SK-N-SH (cell line): ENCODE results near the gene PAEP.

ENCODE experiments used
- CTCF ChIP-seq: fragments of 200-600 bp; sonication (generic); IDR thresholded peaks from 2 replicates; pipeline ENCODE4 v1.6.1; 2017; ENCODE audit warnings: antibody characterized with exemption, mild to moderate bottlenecking, moderate library complexity
- ELF1 ChIP-seq: IDR thresholded peaks from 2 replicates; pipeline ENCODE4 v1.4.0; 2012
- EP300 ChIP-seq, 2 experiments: IDR thresholded peaks; 2 replicates each; pipeline versions ENCODE4 v1.4.0 to v1.6.1; 2012; ENCODE audit warnings: borderline replicate concordance in 1 of 2, low read depth in 1 of 2, low read length in 1 of 2
- EZH2phosphoT487 ChIP-seq: fragments of 200-600 bp; sonication (generic); IDR thresholded peaks from 2 replicates; pipeline ENCODE4 v1.6.1; 2017; ENCODE audit warnings: low read depth, mixed run types, mild to moderate bottlenecking, antibody characterized with exemption, moderate library complexity, borderline replicate concordance
- FOXJ3 ChIP-seq: sonication (generic); formaldehyde crosslinking; IDR thresholded peaks from 2 replicates; pipeline ENCODE4 v1.5.1; 2020; ENCODE audit warnings: mild to moderate bottlenecking, missing genetic modification reagents
- MAX ChIP-seq: IDR thresholded peaks from 2 replicates; pipeline ENCODE4 v1.4.0; 2012; ENCODE audit warnings: low read depth
- MEF2A ChIP-seq: IDR thresholded peaks from 2 replicates; pipeline ENCODE4 v1.4.0; 2012; ENCODE audit warnings: low read depth, borderline replicate concordance
- PBX3 ChIP-seq: IDR thresholded peaks from 2 replicates; pipeline ENCODE4; 2012
- POLR2AphosphoS5 ChIP-seq: IDR thresholded peaks from 2 replicates; pipeline ENCODE4 v1.6.1; 2012; ENCODE audit warnings: low read depth, low read length
- REST ChIP-seq: IDR thresholded peaks from 2 replicates; pipeline ENCODE4 v1.6.1; 2012; ENCODE audit warnings: mild to moderate bottlenecking, low read depth, low read length, moderate library complexity
- RFX5 ChIP-seq: IDR thresholded peaks from 2 replicates; pipeline ENCODE4 v1.6.1; 2012; ENCODE audit warnings: mild to moderate bottlenecking, improper control_type of control experiment, low read length
- SIN3A ChIP-seq: IDR thresholded peaks from 2 replicates; pipeline ENCODE4 v1.6.1; 2012; ENCODE audit warnings: low read depth, mild to moderate bottlenecking, low read length, moderate library complexity, borderline replicate concordance
- SMC3 ChIP-seq: IDR thresholded peaks from 2 replicates; pipeline ENCODE4 v1.6.1; 2012; ENCODE audit warnings: low read depth, low read length, improper control_type of control experiment
- USF2 ChIP-seq: fragments of 150-350 bp; IDR thresholded peaks from 2 replicates; pipeline ENCODE4 v1.6.1; 2017; ENCODE audit warnings: antibody characterized with exemption, low read length, low read depth, borderline replicate concordance

- no peak for TF ChIP-seq MAX
- TF ChIP-seq CTCF = no peak
- no peak for TF ChIP-seq POLR2AphosphoS5
- no peak for TF ChIP-seq SMC3
- no peak for TF ChIP-seq ELF1
- TF ChIP-seq EP300 (IDR thresholded peaks at IDR 0.05; ENCODE audit: borderline replicate concordance in 1 of 2, low read depth in 1 of 2, low read length in 1 of 2) = no peak
- TF ChIP-seq FOXJ3 = no peak
- no peak for TF ChIP-seq SIN3A
- no peak for TF ChIP-seq PBX3
- TF ChIP-seq MEF2A = no peak
- TF ChIP-seq RFX5 = no peak
- TF ChIP-seq REST = no peak
- no peak for TF ChIP-seq USF2
- no peak for TF ChIP-seq EZH2phosphoT487
These were observed 18.5 kb downstream of the PAEP start for GRCh38 chr9:135579889-135580660.
